Amniotic stem cell (primary cell): Measurements from ENCODE around the gene RAPGEF1.

Experiments
- DNase-seq: peaks from one replicate; lab custom pipeline; 2025; lab: John Stamatoyannopoulos, UW

RAPGEF1 gene

GRCh38 chr9:131704988-131705387, 34.9 kb downstream of the RAPGEF1 start:
- DNase-seq = no peak

- no peak for DNase-seq
These were observed 35.5 kb downstream of the RAPGEF1 start for GRCh38 chr9:131704141-131704983.

- DNase-seq = no peak
These were observed 36.2 kb downstream of the RAPGEF1 start for GRCh38 chr9:131703697-131704096.

DNA sequence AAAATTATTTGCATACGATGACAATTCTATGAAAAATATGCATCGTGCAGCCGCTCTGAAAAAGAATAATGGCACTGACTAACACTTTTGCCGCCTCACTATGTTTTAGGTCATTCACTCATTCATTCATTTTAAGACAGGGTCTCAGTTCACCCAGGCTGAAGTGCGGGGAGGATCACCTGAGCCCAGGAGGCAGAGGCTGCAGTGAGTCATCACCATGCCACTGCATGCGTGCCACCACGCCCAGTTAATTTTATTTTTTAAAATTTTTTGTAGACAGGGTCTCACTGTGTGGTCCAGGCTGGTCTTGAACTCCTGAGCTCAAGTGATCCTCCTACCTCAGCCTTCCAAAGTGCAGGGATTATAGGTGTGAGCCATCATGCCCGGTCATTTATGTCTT, 37.0 kb downstream of the RAPGEF1 start:
- no peak for DNase-seq

DNA sequence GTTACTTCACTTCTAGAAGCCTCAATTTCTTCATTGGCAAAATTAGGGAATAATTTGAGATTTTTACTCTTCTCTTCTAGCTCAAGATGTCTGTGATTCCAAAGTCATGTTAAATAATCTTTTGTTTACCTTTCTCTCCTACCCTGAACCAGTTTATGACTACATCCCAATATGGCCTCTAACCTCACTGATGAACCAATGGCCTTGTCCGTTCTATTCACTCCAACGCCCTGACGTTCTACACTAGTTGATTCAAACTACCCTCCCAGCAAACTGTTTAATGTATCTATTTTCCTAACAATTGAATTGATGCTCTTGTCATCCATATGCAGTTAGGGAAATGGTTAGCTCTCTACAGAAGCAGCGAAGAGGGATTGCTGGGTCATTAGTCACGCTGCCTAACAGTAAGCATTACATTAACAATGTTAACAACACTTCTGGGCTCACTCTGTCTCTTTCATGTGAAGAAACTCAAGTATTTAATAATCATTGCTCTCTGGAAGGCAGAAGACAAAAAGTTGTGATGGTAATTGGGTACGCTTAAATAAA, 38.0 kb downstream of the RAPGEF1 start:
- DNase-seq = no peak

DNA sequence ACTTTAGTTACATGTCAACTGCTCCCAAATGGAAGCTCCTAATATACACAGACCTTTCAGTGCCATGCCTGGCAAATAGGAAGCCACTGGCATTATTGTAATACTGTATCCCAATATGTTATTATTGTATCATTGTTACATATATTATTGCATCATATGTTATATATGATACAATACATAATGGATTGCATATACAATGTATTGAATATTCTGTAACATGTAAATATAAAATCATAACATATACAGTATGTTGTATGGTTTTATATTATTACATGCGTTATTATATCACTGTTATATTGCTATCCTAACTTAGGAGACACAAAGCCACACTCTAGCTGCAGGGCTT, 38.5 kb downstream of the RAPGEF1 start:
- no peak for DNase-seq

DNA sequence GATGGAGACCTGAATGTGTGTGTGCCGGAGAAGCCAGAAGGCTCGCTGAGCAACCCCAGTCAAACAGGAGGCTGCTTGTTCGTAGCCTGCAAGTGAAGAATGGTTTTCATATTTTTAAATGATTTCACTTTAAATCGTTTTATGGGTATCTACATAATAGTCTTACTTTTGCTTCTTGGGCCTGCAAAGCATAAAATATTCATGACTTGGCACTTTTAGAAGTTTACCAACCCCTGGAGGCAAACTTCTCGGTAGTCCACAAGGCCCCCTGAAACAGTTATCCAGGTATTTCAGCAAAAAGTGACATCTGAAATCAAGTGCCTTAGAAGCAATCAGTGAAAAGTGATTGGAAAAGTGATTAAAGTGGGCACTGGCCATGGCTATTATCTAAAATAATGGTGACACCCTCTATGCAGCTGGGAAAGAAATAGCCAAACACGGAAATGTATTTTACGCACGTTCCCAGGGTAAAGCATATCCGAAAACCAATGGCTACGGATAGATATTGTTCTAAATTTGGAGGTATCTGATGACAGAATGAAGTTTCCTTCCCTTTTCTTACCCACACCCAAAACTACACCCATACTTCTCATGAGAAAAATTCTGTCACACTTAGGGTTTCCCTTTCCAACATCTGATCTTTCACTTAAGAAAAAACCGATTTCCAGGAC, 39.0 kb downstream of the RAPGEF1 start:
- DNase-seq = no peak

DNA sequence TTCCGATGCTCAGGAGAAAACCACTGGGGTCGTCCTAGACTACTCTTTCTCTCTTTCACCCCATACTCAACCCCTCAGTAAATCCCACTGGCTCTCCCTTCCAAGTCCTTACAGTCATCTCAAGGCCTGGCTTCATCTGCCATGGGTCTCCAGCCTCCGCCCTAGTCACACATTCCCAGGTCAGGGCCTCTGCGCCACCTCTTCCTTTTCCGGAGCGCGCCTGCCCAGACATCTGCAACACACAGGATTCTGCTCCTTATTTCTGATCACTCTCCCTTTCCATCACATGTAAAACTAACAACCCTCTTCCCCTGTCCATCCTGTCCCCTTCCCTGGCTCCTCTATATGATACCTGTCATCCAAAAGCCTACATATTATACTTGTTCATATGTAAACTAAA, 39.8 kb downstream of the RAPGEF1 start:
- DNase-seq = no peak

DNA sequence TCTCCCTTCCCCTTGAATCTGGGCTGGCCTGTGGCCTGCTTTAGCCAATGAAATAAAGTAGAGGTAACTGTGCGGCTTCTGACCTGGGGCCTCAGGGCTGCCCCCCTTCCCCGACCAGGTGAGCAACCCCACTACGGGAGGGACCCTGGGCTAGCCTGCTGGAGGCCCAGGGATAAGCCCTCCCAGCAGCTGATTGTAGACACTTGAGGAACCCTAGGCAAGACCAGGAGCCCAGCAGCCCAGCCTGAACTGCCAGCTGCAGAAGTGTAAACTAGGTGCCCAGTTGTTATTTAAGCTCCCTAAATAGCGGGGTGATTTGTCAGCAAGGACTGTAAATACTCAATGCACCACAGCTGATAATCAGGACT, 41.3 kb downstream of the RAPGEF1 start:
- DNase-seq = no peak

- no peak for DNase-seq
These were observed 41.8 kb downstream of the RAPGEF1 start for GRCh38 chr9:131697908-131698617.

GRCh38 chr9:131697097-131697496, 42.8 kb downstream of the RAPGEF1 start:
- no peak for DNase-seq

DNA sequence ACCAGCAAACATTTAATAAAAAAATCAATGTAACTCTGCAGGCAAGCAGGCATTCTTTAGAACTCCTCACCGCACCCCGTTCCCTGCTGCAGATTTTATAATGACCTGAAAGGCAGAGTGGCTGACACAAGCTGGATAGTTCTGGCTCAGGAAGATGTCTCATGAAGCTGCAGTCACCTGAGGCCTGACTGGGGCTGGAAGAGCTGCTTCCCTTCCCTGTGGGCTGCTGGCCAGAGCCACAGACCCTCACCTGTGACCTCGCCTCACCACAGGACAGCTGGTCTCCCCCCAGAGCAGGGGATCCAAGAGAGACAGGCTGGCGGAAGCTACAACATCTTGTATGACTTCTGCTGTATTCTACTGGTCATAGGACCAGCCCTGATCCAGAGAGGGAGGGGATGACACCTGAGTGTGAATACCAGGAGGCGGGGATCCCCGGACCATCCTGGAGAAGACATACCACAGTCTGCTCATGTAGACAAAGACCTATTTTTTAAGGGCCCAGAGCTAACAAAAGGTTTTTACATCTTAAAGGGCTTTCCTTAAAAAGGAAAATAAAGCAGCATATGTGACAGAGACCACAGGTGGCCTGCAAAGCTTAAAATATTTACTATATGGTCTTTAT, 43.9 kb downstream of the RAPGEF1 start:
- DNase-seq = no peak

GRCh38 chr9:131695366-131695765, 44.5 kb downstream of the RAPGEF1 start:
- no peak for DNase-seq

GRCh38 chr9:131693651-131694597, 46.0 kb downstream of the RAPGEF1 start:
- DNase-seq = no peak

DNA sequence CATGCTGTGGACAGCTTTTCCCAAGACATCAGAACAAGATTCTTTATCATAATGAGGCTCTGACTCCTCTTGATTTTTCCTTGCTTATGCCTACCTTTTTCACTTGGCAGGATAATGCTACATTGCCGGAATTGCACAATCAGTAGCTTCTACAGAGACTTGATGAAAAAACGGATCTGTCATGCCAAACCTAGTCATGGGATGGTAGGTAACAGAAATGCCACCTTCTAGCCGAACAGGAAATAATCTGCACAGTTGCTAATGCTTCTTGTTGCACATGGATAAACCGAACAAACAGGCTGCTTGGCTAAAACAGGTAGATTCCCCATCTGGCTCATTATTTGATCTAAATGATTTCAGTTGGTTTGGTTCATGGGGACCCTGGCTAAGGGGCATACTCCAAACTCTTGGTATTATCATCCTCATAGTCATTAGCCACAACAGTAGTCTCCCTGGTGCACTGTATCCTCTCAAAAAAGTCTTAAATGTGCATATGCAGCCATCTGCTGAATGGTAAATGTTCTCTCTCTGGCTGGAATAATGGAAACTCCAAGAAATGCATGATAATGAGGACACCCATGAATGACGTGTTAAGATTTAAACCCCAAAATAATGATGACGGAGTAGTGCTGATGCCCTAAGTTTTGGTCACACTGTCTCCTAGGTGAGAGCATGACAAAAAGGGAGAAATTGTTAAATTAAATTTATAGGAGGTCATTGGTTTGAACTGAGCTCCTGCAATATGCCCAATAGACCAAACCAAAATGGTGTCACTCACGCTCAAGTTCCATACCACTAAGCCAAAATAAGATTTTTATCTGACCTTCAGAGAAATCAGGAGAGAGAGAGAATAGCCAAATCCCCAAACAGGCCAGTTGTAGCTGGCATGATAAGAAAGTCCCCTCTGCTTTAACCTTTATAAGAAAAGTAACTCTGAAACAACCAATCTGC, 47.0 kb downstream of the RAPGEF1 start:
- DNase-seq = no peak

GRCh38 chr9:131691969-131692611, 47.8 kb downstream of the RAPGEF1 start:
- DNase-seq = no peak

DNA sequence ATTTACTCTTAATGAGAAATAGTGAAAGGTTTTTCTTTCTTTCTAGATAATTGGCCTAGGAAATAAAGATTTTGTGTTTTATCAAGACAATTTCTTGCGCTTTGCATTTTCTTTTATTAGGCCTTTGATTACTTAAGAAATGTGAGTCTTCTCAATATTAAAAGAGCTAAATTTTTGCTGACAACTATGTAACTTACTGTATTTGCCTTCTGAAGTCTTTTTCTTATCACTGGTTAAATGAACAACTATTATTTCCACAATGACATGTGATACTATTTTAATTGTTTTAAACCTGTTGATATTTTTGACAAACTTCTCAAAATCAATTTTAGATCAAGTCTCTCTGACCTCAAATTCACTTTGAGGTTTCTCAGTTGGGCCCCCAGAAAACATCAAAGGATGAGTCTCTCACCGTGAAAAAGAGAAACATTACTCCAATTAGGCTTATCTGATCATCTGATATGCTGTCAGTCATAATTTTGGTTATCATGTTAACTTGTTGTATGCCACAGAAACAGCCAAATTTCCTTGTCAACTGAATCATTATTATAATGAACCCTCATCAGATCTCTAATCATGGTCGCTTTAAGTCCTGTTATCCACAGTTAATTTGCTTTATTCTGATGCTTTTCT, 48.8 kb downstream of the RAPGEF1 start:
- DNase-seq = no peak

- no peak for DNase-seq
These were observed 49.4 kb downstream of the RAPGEF1 start for GRCh38 chr9:131690462-131690861.

DNA sequence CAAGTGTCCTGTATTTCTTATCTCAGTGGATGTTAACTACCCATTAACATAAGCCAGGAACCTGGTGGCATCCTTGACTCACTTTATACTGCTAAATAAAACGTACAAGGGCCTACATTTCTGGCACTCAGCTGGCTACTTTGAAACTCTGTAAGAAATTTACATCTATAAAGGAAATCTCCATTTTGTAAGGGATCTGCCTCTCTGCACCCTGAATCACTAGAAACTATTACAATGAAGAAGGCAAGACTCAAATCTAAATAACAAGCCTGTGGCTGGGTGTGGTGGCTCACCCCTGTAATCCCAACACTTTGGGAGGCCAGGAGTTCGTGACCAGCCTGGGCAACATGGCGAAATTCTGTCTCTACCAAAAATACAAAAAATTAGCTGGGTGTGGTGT, 51.5 kb downstream of the RAPGEF1 start:
- DNase-seq = no peak
